Measurements from ENCODE around the gene ERP44.

DNA sequence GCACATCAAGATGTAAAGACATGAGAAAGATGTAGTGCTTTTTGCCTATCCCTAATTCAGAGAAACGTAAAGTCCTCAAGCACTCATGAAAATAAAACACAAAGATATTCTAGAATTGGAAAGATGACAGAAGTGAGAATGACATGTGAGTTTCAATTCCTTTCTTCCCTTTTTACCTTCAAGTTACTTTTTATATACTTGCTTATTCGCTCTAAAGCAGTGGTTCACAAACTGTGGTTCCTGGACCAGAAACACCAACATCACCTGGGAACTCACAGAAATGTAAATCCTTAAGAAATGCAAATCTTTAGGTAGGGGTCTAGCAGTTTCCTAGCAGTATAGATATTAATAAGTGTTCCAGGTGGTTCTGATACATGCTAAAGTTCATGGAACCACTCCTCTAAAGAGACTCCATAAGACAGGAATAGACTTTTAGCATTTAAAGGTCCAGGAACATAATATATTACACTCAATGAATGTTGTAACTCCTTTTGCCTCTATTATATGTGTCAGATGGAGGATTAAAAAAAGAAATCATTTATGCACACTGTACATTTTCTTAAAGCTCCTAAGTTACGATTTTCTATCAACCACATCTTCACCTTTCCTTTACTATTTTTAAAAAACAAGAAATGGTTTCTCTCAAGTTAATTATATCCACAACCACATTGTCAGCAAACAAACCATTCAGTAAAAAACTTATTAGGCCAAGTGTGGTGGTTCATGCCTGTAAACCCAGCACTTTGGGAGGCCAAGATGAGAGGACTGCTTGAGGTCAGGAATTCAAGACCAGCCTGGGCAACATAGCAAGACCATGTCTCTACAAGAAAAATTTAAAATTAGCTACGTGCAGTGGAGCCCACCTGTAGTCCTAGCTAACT lies 39.9 kb downstream of the ERP44 start:
- TF ChIP-seq, protein P1, sequence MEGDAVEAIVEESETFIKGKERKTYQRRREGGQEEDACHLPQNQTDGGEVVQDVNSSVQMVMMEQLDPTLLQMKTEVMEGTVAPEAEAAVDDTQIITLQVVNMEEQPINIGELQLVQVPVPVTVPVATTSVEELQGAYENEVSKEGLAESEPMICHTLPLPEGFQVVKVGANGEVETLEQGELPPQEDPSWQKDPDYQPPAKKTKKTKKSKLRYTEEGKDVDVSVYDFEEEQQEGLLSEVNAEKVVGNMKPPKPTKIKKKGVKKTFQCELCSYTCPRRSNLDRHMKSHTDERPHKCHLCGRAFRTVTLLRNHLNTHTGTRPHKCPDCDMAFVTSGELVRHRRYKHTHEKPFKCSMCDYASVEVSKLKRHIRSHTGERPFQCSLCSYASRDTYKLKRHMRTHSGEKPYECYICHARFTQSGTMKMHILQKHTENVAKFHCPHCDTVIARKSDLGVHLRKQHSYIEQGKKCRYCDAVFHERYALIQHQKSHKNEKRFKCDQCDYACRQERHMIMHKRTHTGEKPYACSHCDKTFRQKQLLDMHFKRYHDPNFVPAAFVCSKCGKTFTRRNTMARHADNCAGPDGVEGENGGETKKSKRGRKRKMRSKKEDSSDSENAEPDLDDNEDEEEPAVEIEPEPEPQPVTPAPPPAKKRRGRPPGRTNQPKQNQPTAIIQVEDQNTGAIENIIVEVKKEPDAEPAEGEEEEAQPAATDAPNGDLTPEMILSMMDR (IDR thresholded peaks at IDR 0.05), result no peak
- TF ChIP-seq POLR2A (IDR thresholded peaks at IDR 0.05), result no peak
